HCT116 (cell line): ENCODE data around the gene RCSD1. TPM values are rescaled to one million over a fixed set of nuclear protein-coding genes. Genes with fewer than 3 reads are reported as not detected.

Experiments used
- ATAC-seq: fragments of 200-7000 bp; cut with Tn5 transposase; 2 replicates; pipeline ENCODE4 v1.9.1; 2020; ENCODE audit warnings: mild to moderate bottlenecking, moderate library complexity
- BruUV-seq: library from RNA; stranded (reverse); fragments of 400-500 nt; replicated peaks from 2 replicates; lab custom pipeline; 2021; lab: Mats Ljungman, UMichigan
- CTCF ChIA-PET: fragments of 300-600 bp; sonication (Branson Sonifier 250); formaldehyde crosslinking; loops from one replicate; lab custom pipeline; 2021; ENCODE audit warnings: antibody characterized with exemption; lab: Charles Lee
- POLR2A ChIA-PET: fragments of 300-600, 350-600 bp; sonication (Branson Sonifier 250); formaldehyde crosslinking; loops from one replicate; lab custom pipeline; 2021; ENCODE audit warnings: antibody characterized with exemption; lab: Charles Lee
- RAD21 ChIA-PET, 2 experiments: fragments of 300-600 bp; sonication (Branson Sonifier 250); formaldehyde crosslinking; loops; one replicate each; lab custom pipeline; 2023; ENCODE audit warnings: low total read pairs in 2 of 2; ENCODE audit not compliant: uncharacterized antibody in 2 of 2, unreplicated experiment in 2 of 2, low non-redundant PET in 1 of 2; lab: Charles Lee
- DNase-seq: peaks from one replicate; pipeline ENCODE4 v3.0.0-alpha.2; 2010; ENCODE audit warnings: low read depth, low spot score
- H2AFZ ChIP-seq: fragments of 200-600 bp; shearing (Covaris generic), sonication (generic); 2 replicates; pipeline ENCODE4 v1.6.1; 2017; ENCODE audit warnings: low read depth, mixed run types, mixed read lengths, antibody characterized with exemption, low read length; ENCODE audit not compliant: poor library complexity, severe bottlenecking
- H3K27ac ChIP-seq: 2 replicates; pipeline ENCODE4 v1.5.1; 2012; ENCODE audit warnings: low read depth, low read length
- H3K27me3 ChIP-seq: fragments of 200-600 bp; sonication (generic); 2 replicates; pipeline ENCODE4 v1.6.1; 2016; ENCODE audit warnings: mixed run types, low read length, mixed read lengths; ENCODE audit not compliant: insufficient read depth
- H3K36me3 ChIP-seq, 2 experiments: fragments of 200-500 bp in 1 of 2; fragments of 200-600 bp in 1 of 2; sonication (Bioruptor generic) in 1 of 2; sonication (generic) in 1 of 2; 2 replicates each; pipeline versions ENCODE4 v1.5.1 to v1.6.1; 2014 to 2016; ENCODE audit warnings: low read length in 2 of 2, inconsistent platforms in 1 of 2, mixed read lengths in 1 of 2, mixed run types in 1 of 2; ENCODE audit not compliant: insufficient read depth in 2 of 2, control insufficient read depth in 1 of 2
- H3K4me1 ChIP-seq, 2 experiments: fragments of 200-600 bp in 1 of 2; sonication (generic) in 1 of 2; 2 replicates each; pipeline versions ENCODE4 v1.5.1 to v1.6.1; 2012 to 2017; ENCODE audit warnings: low read length in 2 of 2, inconsistent platforms in 1 of 2, mild to moderate bottlenecking in 1 of 2, mixed read lengths in 1 of 2, mixed run types in 1 of 2, moderate library complexity in 1 of 2; ENCODE audit not compliant: insufficient read depth in 2 of 2, control insufficient read depth in 1 of 2
- H3K4me2 ChIP-seq: fragments of 200-600 bp; sonication (generic); 2 replicates; pipeline ENCODE4 v1.6.1; 2017; ENCODE audit warnings: mixed run types, low read length, mixed read lengths
- H3K4me3 ChIP-seq, 2 experiments: fragments of 200-600 bp in 1 of 2; sonication (generic) in 1 of 2; replicated peaks in 1 of 2; 2 replicates each; pipeline ENCODE4 v1.5.1; 2011 to 2016; ENCODE audit warnings: low read length in 2 of 2, control low read depth in 1 of 2, low read depth in 1 of 2, mild to moderate bottlenecking in 1 of 2, mixed read lengths in 1 of 2, mixed run types in 1 of 2
- H3K79me2 ChIP-seq: fragments of 200-600 bp; sonication (generic); 2 replicates; pipeline ENCODE4 v1.6.1; 2017; ENCODE audit warnings: mild to moderate bottlenecking, mixed run types, low read length, moderate library complexity, mixed read lengths; ENCODE audit not compliant: insufficient read depth
- H3K9ac ChIP-seq: fragments of 200-600 bp; sonication (generic); 2 replicates; pipeline ENCODE4 v1.6.1; 2016; ENCODE audit warnings: low read length, mixed read lengths
- H3K9me2 ChIP-seq: fragments of 200-600 bp; sonication (generic), shearing (Covaris generic); 2 replicates; pipeline ENCODE4 v1.6.1; 2017; ENCODE audit warnings: mixed run types, mild to moderate bottlenecking, moderate library complexity; ENCODE audit not compliant: insufficient read depth
- H3K9me3 ChIP-seq, 2 experiments: fragments of 200-500 bp in 1 of 2; fragments of 200-600 bp in 1 of 2; sonication (Bioruptor generic) in 1 of 2; sonication (generic) in 1 of 2; 2 replicates each; pipeline ENCODE4 v1.6.1; 2014 to 2017; ENCODE audit warnings: low read length in 2 of 2, mixed read lengths in 2 of 2, inconsistent platforms in 1 of 2, low read depth in 1 of 2, mild to moderate bottlenecking in 1 of 2, mixed run types in 1 of 2, moderate library complexity in 1 of 2; ENCODE audit not compliant: control insufficient read depth in 1 of 2, insufficient read depth in 1 of 2
- H4K20me1 ChIP-seq: fragments of 200-600 bp; sonication (generic), shearing (Covaris generic); 2 replicates; pipeline ENCODE4 v1.6.1; 2017; ENCODE audit warnings: mixed run types, mild to moderate bottlenecking, moderate library complexity; ENCODE audit not compliant: insufficient read depth
- CEBPB ChIP-seq: IDR thresholded peaks from 2 replicates; pipeline ENCODE4 v1.6.1; 2012; ENCODE audit warnings: low read depth
- EZH2 ChIP-seq: fragments of 200-600 bp; sonication (generic); IDR thresholded peaks from 2 replicates; pipeline ENCODE4 v1.6.1; 2017; ENCODE audit warnings: antibody characterized with exemption, mixed run types
- EZH2phosphoT487 ChIP-seq: fragments of 200-600 bp; IDR thresholded peaks from 2 replicates; pipeline ENCODE4 v1.6.1; 2018; ENCODE audit warnings: antibody characterized with exemption, borderline replicate concordance
- POLR2AphosphoS5 ChIP-seq: IDR thresholded peaks from 2 replicates; pipeline ENCODE4 v1.6.1; 2011; ENCODE audit warnings: mild to moderate bottlenecking, low read depth, low read length, moderate library complexity
- RAD21 ChIP-seq: IDR thresholded peaks from 2 replicates; pipeline ENCODE4 v1.6.1; 2012; ENCODE audit warnings: low read depth, mild to moderate bottlenecking
- TCF7L2 ChIP-seq: IDR thresholded peaks from 2 replicates; pipeline ENCODE4 v1.7.0; 2011; ENCODE audit warnings: borderline replicate concordance, inconsistent platforms; ENCODE audit not compliant: insufficient read depth, insufficient read length; ENCODE audit errors: extremely low read depth
- YY1 ChIP-seq: IDR thresholded peaks from 2 replicates; pipeline ENCODE4 v1.6.1; 2011; ENCODE audit warnings: low read length, low read depth, moderate library complexity, mild to moderate bottlenecking; ENCODE audit not compliant: insufficient replicate concordance; ENCODE audit errors: extremely low read depth
- ZFX ChIP-seq: fragments of 450-650 bp; IDR thresholded peaks from 2 replicates; pipeline ENCODE4 v1.6.1; 2017
- intact Hi-C: fragments of 100-400 bp; cut with micrococcal nuclease; formaldehyde crosslinking; loops from 2 replicates; pipeline ENCODE4 v1.10.0; 2022
- total RNA-seq: library from RNA; stranded (reverse); gene quantifications from one replicate; pipeline ENCODE4 v1.2.1, GENCODE V29; 2021; ENCODE audit not compliant: unreplicated experiment
- TF ChIP-seq, protein P1 (sequence below): IDR thresholded peaks from 2 replicates; pipeline ENCODE4 v1.6.1; 2012
- TF ChIP-seq, protein P2 (sequence below): IDR thresholded peaks from 2 replicates; pipeline ENCODE4 v1.6.1; 2011; ENCODE audit warnings: mild to moderate bottlenecking, low read length, moderate library complexity; ENCODE audit not compliant: insufficient replicate concordance; ENCODE audit errors: extremely low read depth

RCSD1 gene
- total RNA-seq, 1 experiment from 2014 or later: 0.15 TPM

DNA sequence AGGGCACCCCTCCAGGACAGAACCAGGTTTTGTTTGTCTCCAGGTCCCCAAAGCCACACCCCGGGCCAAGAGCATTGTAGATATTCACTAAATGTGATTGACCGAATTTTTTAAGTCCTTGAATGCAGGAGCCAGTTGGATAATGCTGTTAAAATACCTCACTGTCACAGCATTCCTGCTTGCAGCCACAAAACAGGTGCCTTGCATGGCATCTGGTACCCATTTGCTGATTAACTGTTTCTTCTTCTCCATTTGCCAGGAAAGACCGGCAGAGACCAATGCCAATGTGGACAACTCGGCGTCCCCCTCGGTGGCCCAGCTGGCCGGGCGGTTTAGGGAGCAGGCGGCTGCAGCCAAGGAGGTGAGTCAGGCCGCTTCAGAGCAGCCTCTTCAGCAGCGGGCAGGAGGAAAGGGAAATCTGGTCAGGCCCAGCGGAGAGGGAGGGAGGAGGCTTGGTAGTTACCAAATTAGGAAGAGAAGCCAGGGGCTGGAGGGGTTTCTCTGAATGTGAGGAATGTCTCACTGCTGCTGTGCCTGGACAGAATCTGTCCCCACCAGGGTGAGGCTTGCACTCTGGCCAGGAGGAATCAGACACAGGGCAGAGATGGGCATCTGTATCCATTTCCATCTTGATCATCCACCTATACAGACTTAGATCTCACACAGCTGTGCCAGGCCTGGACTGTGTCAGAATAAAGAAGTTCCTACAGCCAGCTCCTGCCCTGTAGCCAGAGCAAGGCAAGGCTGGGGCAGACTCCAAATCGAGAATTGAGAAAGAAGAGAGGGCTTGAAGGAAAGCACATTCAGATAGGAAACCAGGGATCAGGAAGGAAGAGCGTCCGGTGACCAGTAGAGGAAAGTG, 53.8 kb downstream of the RCSD1 start:
- POLR2A ChIA-PET: no interaction called here

More for the DNA sequence above, 53.8 kb downstream of the RCSD1 start:
- no peaks in the 10 kb centered on the region for H3K79me2 ChIP-seq
- H3K27ac ChIP-seq: no peak overlapping the region
- H3K4me2 ChIP-seq: no peak overlapping the region
- intact Hi-C loops: no loop called here
- ATAC-seq (no peak), DNase-seq (no peak)
- no peaks in the 10 kb centered on the region for H3K9me3 ChIP-seq
- H3K4me3 ChIP-seq: no peak overlapping the region
- H3K27me3 ChIP-seq: no peaks in the 10 kb centered on the region
- no peak overlapping the region for H3K9ac ChIP-seq
- H3K4me1 ChIP-seq: no peaks in the 10 kb centered on the region
- no peaks in the 10 kb centered on the region for H3K36me3 ChIP-seq
- no TSS peak for BruUV-seq
- no peaks in the 10 kb centered on the region for H3K9me2 ChIP-seq
- no peaks in the 10 kb centered on the region for H4K20me1 ChIP-seq
- no peak overlapping the region for H2AFZ ChIP-seq
- no peak for TF ChIP-seq RAD21
- no peak for TF ChIP-seq TCF7L2
- TF ChIP-seq YY1: no peak
- TF ChIP-seq, protein P1, sequence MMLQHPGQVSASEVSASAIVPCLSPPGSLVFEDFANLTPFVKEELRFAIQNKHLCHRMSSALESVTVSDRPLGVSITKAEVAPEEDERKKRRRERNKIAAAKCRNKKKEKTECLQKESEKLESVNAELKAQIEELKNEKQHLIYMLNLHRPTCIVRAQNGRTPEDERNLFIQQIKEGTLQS: no peak
- no peak for TF ChIP-seq EZH2
- TF ChIP-seq POLR2AphosphoS5: no peak
- TF ChIP-seq, protein P2, sequence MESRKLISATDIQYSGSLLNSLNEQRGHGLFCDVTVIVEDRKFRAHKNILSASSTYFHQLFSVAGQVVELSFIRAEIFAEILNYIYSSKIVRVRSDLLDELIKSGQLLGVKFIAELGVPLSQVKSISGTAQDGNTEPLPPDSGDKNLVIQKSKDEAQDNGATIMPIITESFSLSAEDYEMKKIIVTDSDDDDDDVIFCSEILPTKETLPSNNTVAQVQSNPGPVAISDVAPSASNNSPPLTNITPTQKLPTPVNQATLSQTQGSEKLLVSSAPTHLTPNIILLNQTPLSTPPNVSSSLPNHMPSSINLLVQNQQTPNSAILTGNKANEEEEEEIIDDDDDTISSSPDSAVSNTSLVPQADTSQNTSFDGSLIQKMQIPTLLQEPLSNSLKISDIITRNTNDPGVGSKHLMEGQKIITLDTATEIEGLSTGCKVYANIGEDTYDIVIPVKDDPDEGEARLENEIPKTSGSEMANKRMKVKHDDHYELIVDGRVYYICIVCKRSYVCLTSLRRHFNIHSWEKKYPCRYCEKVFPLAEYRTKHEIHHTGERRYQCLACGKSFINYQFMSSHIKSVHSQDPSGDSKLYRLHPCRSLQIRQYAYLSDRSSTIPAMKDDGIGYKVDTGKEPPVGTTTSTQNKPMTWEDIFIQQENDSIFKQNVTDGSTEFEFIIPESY: no peak
- no peak for TF ChIP-seq ZFX
- TF ChIP-seq CEBPB: no peak
- TF ChIP-seq EZH2phosphoT487: no peak
- ChIA-PET CTCF (no interaction called here), RAD21 (no interaction called here)
